Activated CD4-positive, CD25-positive, alpha-beta regulatory T cell (primary cell): ENCODE data around the gene PDE3A.

Experiments
- DNase-seq, 4 experiments: peaks; one replicate each; lab custom pipeline; 2025; lab: John Stamatoyannopoulos, UW

The PDE3A gene

GRCh38 chr12:20495997-20496396 lies 127.7 kb downstream of the PDE3A start:
- DNase-seq, result no peak

GRCh38 chr12:20497707-20498106 lies 129.4 kb downstream of the PDE3A start:
- DNase-seq, result no peak

- no peak for DNase-seq
These were observed 133.6 kb downstream of the PDE3A start for GRCh38 chr12:20501958-20502357.

GRCh38 chr12:20503858-20504257 lies 135.5 kb downstream of the PDE3A start:
- DNase-seq, result no peak

- no peak for DNase-seq
These were observed 136.7 kb downstream of the PDE3A start for GRCh38 chr12:20505056-20505455.

- no peak for DNase-seq
These were observed 138.7 kb downstream of the PDE3A start for GRCh38 chr12:20507056-20507455.

- DNase-seq, result no peak
These were observed 139.4 kb downstream of the PDE3A start for GRCh38 chr12:20507711-20508110.

- DNase-seq, result no peak
These were observed 140.0 kb downstream of the PDE3A start for GRCh38 chr12:20508359-20508758.

- no peak for DNase-seq
These were observed 140.6 kb downstream of the PDE3A start for GRCh38 chr12:20508962-20509361.

GRCh38 chr12:20510811-20511210 lies 142.5 kb downstream of the PDE3A start:
- DNase-seq, result no peak

- DNase-seq, result no peak
These were observed 144.9 kb downstream of the PDE3A start for GRCh38 chr12:20513189-20513588.

GRCh38 chr12:20514598-20514997 lies 146.3 kb downstream of the PDE3A start:
- no peak for DNase-seq

- DNase-seq, result no peak
These were observed 152.2 kb downstream of the PDE3A start for GRCh38 chr12:20520532-20520931.

GRCh38 chr12:20523658-20524057 lies 155.3 kb downstream of the PDE3A start:
- DNase-seq, result no peak

- DNase-seq, result no peak
These were observed 155.8 kb downstream of the PDE3A start for GRCh38 chr12:20524113-20524512.

- DNase-seq, result no peak
These were observed 156.8 kb downstream of the PDE3A start for GRCh38 chr12:20525064-20525610.

GRCh38 chr12:20527417-20528163 lies 159.3 kb downstream of the PDE3A start:
- no peak for DNase-seq

GRCh38 chr12:20528208-20528607 lies 159.9 kb downstream of the PDE3A start:
- no peak for DNase-seq

- DNase-seq, result no peak
These were observed 177.9 kb downstream of the PDE3A start for GRCh38 chr12:20546267-20546666.

GRCh38 chr12:20547816-20548575 lies 179.7 kb downstream of the PDE3A start:
- DNase-seq, result no peak

- DNase-seq, result no peak
These were observed 180.3 kb downstream of the PDE3A start for GRCh38 chr12:20548611-20549010.

GRCh38 chr12:20549108-20549719 lies 180.9 kb downstream of the PDE3A start:
- DNase-seq, result no peak
